Neural cell (in vitro differentiated cells): ENCODE results near the gene DCAF11. TPM values are rescaled to one million over a fixed set of nuclear protein-coding genes. Genes with fewer than 3 reads are reported as not detected.

Source experiments
- H2AFZ ChIP-seq: fragments of 200-600, 300-800 bp; sonication (generic), shearing (Covaris generic); 2 replicates; pipeline ENCODE4 v1.6.0; 2014; ENCODE audit warnings: low read depth, mild to moderate bottlenecking, antibody characterized with exemption, low read length, moderate library complexity
- H3F3A ChIP-seq: fragments of 200-600 bp; shearing (Covaris generic); 2 replicates; pipeline ENCODE4 v1.6.1; 2016; ENCODE audit warnings: mild to moderate bottlenecking, moderate library complexity, mixed read lengths, antibody characterized with exemption, low read length; ENCODE audit not compliant: insufficient read depth, poor library complexity, severe bottlenecking
- H3K27ac ChIP-seq: fragments of 200-600, 300-800 bp; sonication (generic), shearing (Covaris generic); 2 replicates; pipeline ENCODE4 v1.5.1; 2014; ENCODE audit warnings: mild to moderate bottlenecking, low read length, moderate library complexity
- H3K27me3 ChIP-seq: fragments of 300-800, 200-600 bp; sonication (generic), shearing (Covaris generic); 2 replicates; pipeline ENCODE4 v1.6.0; 2014; ENCODE audit warnings: mild to moderate bottlenecking, low read depth, low read length, moderate library complexity; ENCODE audit not compliant: insufficient read depth
- H3K36me3 ChIP-seq: fragments of 300-800, 200-600 bp; sonication (generic), shearing (Covaris generic); 2 replicates; pipeline ENCODE4 v1.5.1; 2014; ENCODE audit warnings: mild to moderate bottlenecking, antibody characterized with exemption, low read length, moderate library complexity; ENCODE audit not compliant: insufficient read depth
- H3K4me2 ChIP-seq: fragments of 300-800, 200-600 bp; sonication (generic), shearing (Covaris generic); 2 replicates; pipeline ENCODE4 v1.6.0; 2014; ENCODE audit warnings: mild to moderate bottlenecking, low read length
- H3K4me3 ChIP-seq: fragments of 300-800, 200-600 bp; sonication (generic), shearing (Covaris generic); 2 replicates; pipeline ENCODE4 v1.5.1; 2014; ENCODE audit warnings: mild to moderate bottlenecking, low read length, moderate library complexity
- H3K79me2 ChIP-seq: fragments of 200-600 bp; shearing (Covaris generic); replicated peaks from 2 replicates; pipeline ENCODE4 v1.6.0; 2014; ENCODE audit warnings: mild to moderate bottlenecking, low read length, moderate library complexity; ENCODE audit not compliant: insufficient read depth
- H3K9ac ChIP-seq: fragments of 300-800, 200-600 bp; sonication (generic), shearing (Covaris generic); 2 replicates; pipeline ENCODE4 v1.6.1; 2016; ENCODE audit warnings: mild to moderate bottlenecking, low read length, mixed read lengths
- H3K9me2 ChIP-seq: fragments of 200-600 bp; shearing (Covaris generic); 2 replicates; pipeline ENCODE4 v1.6.1; 2016; ENCODE audit warnings: mild to moderate bottlenecking, low read length, mixed read lengths; ENCODE audit not compliant: insufficient read depth
- H3K9me3 ChIP-seq: fragments of 200-600, 300-800 bp; sonication (generic), shearing (Covaris generic); 2 replicates; pipeline ENCODE4 v1.6.1; 2016; ENCODE audit warnings: mild to moderate bottlenecking, mixed run types, low read length, moderate library complexity, mixed read lengths
- H4K20me1 ChIP-seq: fragments of 200-600 bp; shearing (Covaris generic); 2 replicates; pipeline ENCODE4 v1.6.1; 2016; ENCODE audit warnings: mild to moderate bottlenecking, mixed run types; ENCODE audit not compliant: insufficient read depth
- CTCF ChIP-seq: fragments of 450-650 bp; IDR thresholded peaks from 2 replicates; pipeline ENCODE4 v1.5.1; 2014; ENCODE audit warnings: antibody characterized with exemption, mild to moderate bottlenecking, moderate library complexity; ENCODE audit not compliant: poor library complexity, severe bottlenecking
- EP300 ChIP-seq: fragments of 450-650 bp; conservative IDR thresholded peaks from 2 replicates; pipeline ENCODE4 v1.6.1; 2014; ENCODE audit warnings: antibody characterized with exemption, mild to moderate bottlenecking, moderate library complexity; ENCODE audit not compliant: poor library complexity, severe bottlenecking
- EZH2 ChIP-seq: fragments of 200-600, 300-800 bp; shearing (Covaris generic), sonication (generic); IDR thresholded peaks from 2 replicates; pipeline ENCODE4 v1.6.1; 2014; ENCODE audit warnings: antibody characterized with exemption, low read length, borderline replicate concordance, mild to moderate bottlenecking; ENCODE audit not compliant: insufficient read depth, poor library complexity, severe bottlenecking
- MXI1 ChIP-seq: fragments of 450-650 bp; conservative IDR thresholded peaks from 2 replicates; pipeline ENCODE4 v1.6.1; 2014; ENCODE audit warnings: antibody characterized with exemption, mild to moderate bottlenecking; ENCODE audit not compliant: poor library complexity, severe bottlenecking
- POLR2AphosphoS5 ChIP-seq: IDR thresholded peaks from 2 replicates; pipeline ENCODE4 v1.6.1; 2012
- RAD21 ChIP-seq: fragments of 450-650 bp; conservative IDR thresholded peaks from 2 replicates; pipeline ENCODE4 v1.6.1; 2014; ENCODE audit warnings: antibody characterized with exemption, mild to moderate bottlenecking, moderate library complexity
- REST ChIP-seq: IDR thresholded peaks from 2 replicates; pipeline ENCODE4 v1.6.1; 2012; ENCODE audit warnings: borderline replicate concordance
- SMC3 ChIP-seq: fragments of 450-650 bp; conservative IDR thresholded peaks from 2 replicates; pipeline ENCODE4 v1.6.1; 2014; ENCODE audit warnings: antibody characterized with exemption, mild to moderate bottlenecking, moderate library complexity; ENCODE audit not compliant: poor library complexity
- TAF1 ChIP-seq: IDR thresholded peaks from 2 replicates; pipeline ENCODE4 v1.6.1; 2012; ENCODE audit warnings: low read depth
- polyA plus RNA-seq: library from polyadenylated mRNA; depleted of rRNA; stranded (reverse); fragments of >200 nt; gene quantifications from 2 replicates; pipeline ENCODE4 v1.2.3, GENCODE V29; 2014

Gene DCAF11
- polyA plus RNA-seq, 1 donor from 2014 or later: 74.5 TPM

GRCh38 chr14:24119691-24120090, 5.1 kb downstream of the DCAF11 start:
- no peak overlapping the region for H3K4me2 ChIP-seq
- no peak overlapping the region for H3K9ac ChIP-seq
- no peak overlapping the region for H2AFZ ChIP-seq
- no peaks in the 10 kb centered on the region for H3K36me3 ChIP-seq
- H4K20me1 ChIP-seq: no peaks in the 10 kb centered on the region
- no peaks in the 10 kb centered on the region for H3K9me2 ChIP-seq
- H3K27ac ChIP-seq: no peak overlapping the region
- H3F3A ChIP-seq: no peaks in the 10 kb centered on the region
- no peak overlapping the region for H3K4me3 ChIP-seq
- TF ChIP-seq CTCF: no peak
- no peak for TF ChIP-seq TAF1
- TF ChIP-seq MXI1: no peak
- no peak for TF ChIP-seq RAD21
- TF ChIP-seq EP300: no peak
- no peak for TF ChIP-seq SMC3
- TF ChIP-seq REST: no peak
- TF ChIP-seq POLR2AphosphoS5: no peak
- TF ChIP-seq EZH2: no peak
- peaks cover 10% of the 10 kb centered on the region for H3K79me2 ChIP-seq
- H3K9me3 ChIP-seq: no peaks in the 10 kb centered on the region
- no peaks in the 10 kb centered on the region for H3K27me3 ChIP-seq

- H3K4me3 ChIP-seq: no peak overlapping the region
- no peaks in the 10 kb centered on the region for H4K20me1 ChIP-seq
- no peak overlapping the region for H3K27ac ChIP-seq
- H3F3A ChIP-seq: no peaks in the 10 kb centered on the region
- no peaks in the 10 kb centered on the region for H3K9me3 ChIP-seq
- no peak overlapping the region for H3K4me2 ChIP-seq
- TF ChIP-seq RAD21 (no peak), EP300 (no peak), EZH2 (no peak), POLR2AphosphoS5 (no peak)
- no peaks in the 10 kb centered on the region for H3K9me2 ChIP-seq
- peaks cover 3% of the 10 kb centered on the region for H3K79me2 ChIP-seq
- no peak overlapping the region for H3K9ac ChIP-seq
- no peaks in the 10 kb centered on the region for H3K27me3 ChIP-seq
- no peak overlapping the region for H2AFZ ChIP-seq
- H3K36me3 ChIP-seq: no peaks in the 10 kb centered on the region
These were observed 6.6 kb downstream of the DCAF11 start for GRCh38 chr14:24121210-24121609.

- TF ChIP-seq REST: no peak
- TF ChIP-seq RAD21: no peak
- TF ChIP-seq TAF1: no peak
- TF ChIP-seq SMC3: no peak
- no peak for TF ChIP-seq MXI1
- TF ChIP-seq POLR2AphosphoS5: no peak
- TF ChIP-seq EP300: no peak
- no peak for TF ChIP-seq CTCF
- Histone ChIP-seq H3K9me3 (no peaks in the 10 kb centered on the region), H3K4me3 (no peak overlapping the region), H3K36me3 (no peaks in the 10 kb centered on the region), H3K79me2 (no peaks in the 10 kb centered on the region), H3K4me2 (no peak overlapping the region), H3K27me3 (no peaks in the 10 kb centered on the region), H3K27ac (no peak overlapping the region), H3K9me2 (no peaks in the 10 kb centered on the region), H2AFZ (no peak overlapping the region), H3F3A (no peaks in the 10 kb centered on the region), H3K9ac (no peak overlapping the region), H4K20me1 (no peaks in the 10 kb centered on the region)
These were observed 7.8 kb downstream of the DCAF11 start for GRCh38 chr14:24122416-24122815.
